ENCODE results near the gene TREH. TPM values are rescaled to one million over a fixed set of nuclear protein-coding genes. Genes with fewer than 3 reads are reported as not detected.
"Not testable (repeated sequence)": the region's sequence is repeated elsewhere in the genome, so short reads cannot be mapped to it uniquely, and the experiment has no call there.

Gene TREH
- total RNA-seq, 2 donors from 2014 or later: not detected

DNA sequence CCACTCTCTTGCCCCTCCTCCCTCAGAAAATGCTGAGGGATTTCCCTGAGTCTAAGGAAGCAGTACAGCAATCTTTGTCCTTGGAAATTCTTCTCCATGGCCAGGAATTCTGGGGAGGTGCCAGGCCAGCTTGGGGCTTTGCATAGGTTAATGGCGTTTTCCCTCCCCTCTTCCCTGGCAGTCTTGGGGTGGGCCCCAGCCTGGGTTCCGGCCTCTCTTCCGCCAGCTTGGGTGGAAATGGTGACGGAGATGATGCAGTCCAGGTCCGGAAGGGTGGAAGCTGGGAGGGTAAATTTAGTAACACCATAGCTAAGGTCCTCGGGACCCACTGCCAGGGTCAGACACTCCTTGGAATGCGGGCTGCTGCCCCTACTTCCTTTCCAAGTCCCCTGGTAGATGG lies 67.1 kb downstream of the TREH start:
- peaks cover 0 to 85% of the 10 kb centered on the region in 2 donors for H3K4me1 ChIP-seq

DNA sequence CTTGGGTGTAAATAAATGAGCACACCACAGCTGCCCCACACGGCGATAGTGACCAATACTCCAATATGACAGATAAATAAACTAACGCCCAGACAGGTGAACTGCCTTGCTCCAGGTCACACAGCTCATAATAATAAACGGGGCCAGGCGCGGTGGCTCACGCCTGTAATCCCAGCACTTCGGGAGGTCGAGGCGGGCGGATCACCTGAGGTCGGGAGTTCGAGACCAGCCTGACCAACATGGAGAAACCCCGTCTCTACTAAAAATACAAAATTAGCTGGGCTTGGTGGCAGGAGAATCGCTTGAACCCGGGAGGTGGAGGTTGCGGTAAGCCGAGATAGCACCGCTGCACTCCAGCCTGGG lies 68.0 kb downstream of the TREH start:
- peaks cover 0 to 82% of the 10 kb centered on the region in 2 donors for H3K4me1 ChIP-seq
- H3K27ac ChIP-seq: peak overlapping the region; percentile 89 to 90
- H3K9me3 ChIP-seq, H3K27me3 ChIP-seq: not testable (repeated sequence)
- peak; percentile 56 for DNase-seq (ENCODE audit: low spot score)
- H3K4me3 ChIP-seq: peak overlapping the region in 1 of 2 donors; percentile 72
- peaks cover 31% of the 10 kb centered on the region for H3K36me3 ChIP-seq

More for the DNA sequence above, 67.1 kb downstream of the TREH start:
- TF ChIP-seq, protein P1, sequence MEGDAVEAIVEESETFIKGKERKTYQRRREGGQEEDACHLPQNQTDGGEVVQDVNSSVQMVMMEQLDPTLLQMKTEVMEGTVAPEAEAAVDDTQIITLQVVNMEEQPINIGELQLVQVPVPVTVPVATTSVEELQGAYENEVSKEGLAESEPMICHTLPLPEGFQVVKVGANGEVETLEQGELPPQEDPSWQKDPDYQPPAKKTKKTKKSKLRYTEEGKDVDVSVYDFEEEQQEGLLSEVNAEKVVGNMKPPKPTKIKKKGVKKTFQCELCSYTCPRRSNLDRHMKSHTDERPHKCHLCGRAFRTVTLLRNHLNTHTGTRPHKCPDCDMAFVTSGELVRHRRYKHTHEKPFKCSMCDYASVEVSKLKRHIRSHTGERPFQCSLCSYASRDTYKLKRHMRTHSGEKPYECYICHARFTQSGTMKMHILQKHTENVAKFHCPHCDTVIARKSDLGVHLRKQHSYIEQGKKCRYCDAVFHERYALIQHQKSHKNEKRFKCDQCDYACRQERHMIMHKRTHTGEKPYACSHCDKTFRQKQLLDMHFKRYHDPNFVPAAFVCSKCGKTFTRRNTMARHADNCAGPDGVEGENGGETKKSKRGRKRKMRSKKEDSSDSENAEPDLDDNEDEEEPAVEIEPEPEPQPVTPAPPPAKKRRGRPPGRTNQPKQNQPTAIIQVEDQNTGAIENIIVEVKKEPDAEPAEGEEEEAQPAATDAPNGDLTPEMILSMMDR (IDR thresholded peaks at IDR 0.05): no peak
- Histone ChIP-seq H3K9me3 (no peaks in the 10 kb centered on the region), H3K27me3 (no peaks in the 10 kb centered on the region), H3K27ac (peak overlapping the region; percentile 89 to 90), H3K4me3 (no peak overlapping the region), H3K36me3 (peaks cover 41% of the 10 kb centered on the region)
- DNase-seq (ENCODE audit: low spot score): no peak

DNA sequence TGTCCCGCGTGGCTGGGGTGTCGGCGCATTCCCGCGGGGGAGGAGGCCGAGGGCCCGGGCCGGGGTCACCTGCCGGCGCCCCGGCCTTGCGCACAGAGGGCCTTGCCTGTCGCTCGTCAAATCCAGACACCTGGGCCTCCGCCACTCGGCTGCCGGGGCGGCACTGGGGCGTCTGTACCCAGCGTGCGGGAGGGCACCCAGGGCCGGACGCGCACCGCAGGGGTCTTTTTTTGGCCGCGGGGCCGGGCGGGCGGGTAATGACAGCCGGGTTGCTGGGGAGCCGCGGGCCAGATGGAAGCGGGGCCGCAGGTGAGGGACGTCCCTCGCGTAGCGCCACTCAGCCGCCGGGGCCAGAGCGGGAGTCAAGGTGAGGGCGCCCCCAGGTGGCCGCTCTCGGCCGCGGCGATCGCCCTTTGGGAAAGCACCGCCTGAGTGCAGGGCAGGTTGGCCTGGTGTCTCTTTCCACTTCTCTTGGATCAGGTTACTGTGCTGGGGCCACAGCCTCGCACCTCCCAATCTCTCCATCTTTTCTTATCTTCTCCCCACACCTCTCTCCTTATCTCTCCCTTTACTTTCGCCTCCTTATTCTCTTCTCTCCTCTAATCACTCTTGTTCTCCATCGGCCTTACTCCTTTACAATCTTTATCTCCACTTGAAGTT lies 68.5 kb downstream of the TREH start:
- peaks cover 0 to 82% of the 10 kb centered on the region in 2 donors for H3K4me1 ChIP-seq

DNA sequence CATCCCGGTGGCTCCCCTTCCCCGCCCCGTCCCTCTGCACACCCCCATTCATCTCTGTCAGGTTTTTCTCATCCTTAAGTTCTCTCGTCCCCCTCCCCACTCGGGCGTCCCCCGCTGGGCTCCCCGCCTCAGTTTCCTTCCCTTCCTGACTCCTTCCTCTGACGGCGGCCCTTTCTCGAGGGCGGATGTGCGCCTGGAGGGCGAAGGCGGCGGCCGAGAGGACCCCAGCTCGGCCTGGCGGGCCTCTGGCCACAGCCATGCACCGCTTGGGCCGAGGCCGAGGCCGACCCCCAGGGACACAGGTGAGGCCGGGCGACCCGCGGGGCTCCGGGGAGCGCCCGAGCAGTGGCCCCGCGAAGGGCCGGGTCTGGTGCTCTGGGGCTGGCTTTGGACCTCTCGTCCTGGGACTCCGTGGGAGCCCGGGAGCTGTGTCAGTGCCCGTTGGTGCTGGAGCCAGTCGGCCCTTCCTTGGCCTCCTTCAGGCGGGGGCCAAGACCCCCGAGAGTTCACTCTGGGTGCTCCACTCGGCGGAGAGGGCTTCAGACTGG lies 69.2 kb downstream of the TREH start:
- Histone ChIP-seq H3K36me3 (peaks cover 20% of the 10 kb centered on the region), H3K9me3 (no peaks in the 10 kb centered on the region), H3K27me3 (no peaks in the 10 kb centered on the region), H3K4me3 (peak overlapping the region; percentile 57 to 72), H3K4me1 (peaks cover 0 to 78% of the 10 kb centered on the region in 2 donors), H3K27ac (peak overlapping the region; percentile 89 to 90)
- TF ChIP-seq, protein P1 (IDR thresholded peaks at IDR 0.05): no peak
- peak; percentile 57 for DNase-seq (ENCODE audit: low spot score)

More for the DNA sequence above, 68.5 kb downstream of the TREH start:
- DNase-seq (ENCODE audit: low spot score): peak; percentile 89
- Histone ChIP-seq H3K9me3 (no peaks in the 10 kb centered on the region), H3K27ac (peak overlapping the region; percentile 89 to 90), H3K4me3 (peak overlapping the region; percentile 57 to 72), H3K36me3 (peaks cover 26% of the 10 kb centered on the region), H3K27me3 (no peaks in the 10 kb centered on the region)
- TF ChIP-seq, protein P1 (IDR thresholded peaks at IDR 0.05): peak; percentile 85 to 94

DNA sequence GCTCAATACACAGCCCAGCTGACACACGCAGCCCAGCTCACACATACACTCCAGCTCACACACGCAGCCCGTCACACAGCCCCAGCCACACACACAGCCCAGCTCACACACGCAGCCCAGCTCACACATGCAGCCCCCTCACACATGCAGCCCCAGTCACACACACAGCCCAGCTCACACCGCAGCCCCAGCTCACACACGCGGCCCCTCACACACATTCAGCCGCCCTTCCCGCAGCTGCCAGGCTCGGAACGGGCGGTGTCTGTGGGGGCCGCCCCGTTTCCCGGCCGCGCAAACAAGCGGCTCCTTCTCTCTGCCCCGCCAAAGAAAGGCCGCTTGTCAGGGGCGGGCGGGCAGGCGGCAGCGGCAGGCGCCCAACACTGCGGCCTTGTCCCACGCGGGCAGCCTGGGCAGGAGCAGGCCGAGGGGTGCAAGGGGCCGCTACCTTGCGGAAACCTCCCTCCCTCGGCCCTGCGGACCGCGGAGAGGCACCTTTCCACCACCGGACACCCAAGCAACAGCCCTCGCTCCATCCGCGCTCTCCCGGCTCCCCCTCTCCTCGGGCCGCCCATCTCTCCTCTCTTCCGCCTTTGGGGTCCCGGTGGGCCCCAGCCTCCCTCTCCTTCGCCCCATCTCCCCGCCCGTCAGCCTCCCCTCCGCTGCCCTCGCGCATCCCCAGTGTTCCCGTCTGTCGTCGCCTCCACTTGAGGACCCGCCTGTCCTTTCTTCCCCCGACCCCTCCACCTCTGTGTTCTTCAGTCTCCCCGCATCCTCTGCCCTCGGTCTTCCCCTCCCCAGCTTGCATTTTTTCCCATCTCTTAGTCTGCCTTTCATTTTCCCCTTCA lies 69.8 kb downstream of the TREH start:
- DNase-seq (ENCODE audit: low spot score): peak; percentile 64
- peaks cover 14% of the 10 kb centered on the region for H3K36me3 ChIP-seq
- H3K9me3 ChIP-seq: no peaks in the 10 kb centered on the region
- H3K4me1 ChIP-seq: peaks cover 0 to 79% of the 10 kb centered on the region in 2 donors
- H3K4me3 ChIP-seq: peak overlapping the region; percentile 57 to 72
- H3K27ac ChIP-seq: peak overlapping the region; percentile 89 to 90
- no peaks in the 10 kb centered on the region for H3K27me3 ChIP-seq
- TF ChIP-seq, protein P1 (IDR thresholded peaks at IDR 0.05): no peak

Measured in right atrium auricular region (tissue), 2 donors.